Stimulated activated naive CD4-positive, alpha-beta T cell treated with Interleukin-2 at 50 U/mL for 16 hours (primary cell): ENCODE measurements around the gene CORO7.

Experiments used
- DNase-seq: peaks from one replicate; lab custom pipeline; 2025; lab: John Stamatoyannopoulos, UW

The CORO7 gene

GRCh38 chr16:4371357-4372000, 44.9 kb downstream of the CORO7 start, which contains the start of gene VASN:
Gene VASN (plus strand): TSS chr16:4371848. CDS start chr16:4380878, 9,030 bp downstream.
- peak; percentile 59 for DNase-seq

DNA sequence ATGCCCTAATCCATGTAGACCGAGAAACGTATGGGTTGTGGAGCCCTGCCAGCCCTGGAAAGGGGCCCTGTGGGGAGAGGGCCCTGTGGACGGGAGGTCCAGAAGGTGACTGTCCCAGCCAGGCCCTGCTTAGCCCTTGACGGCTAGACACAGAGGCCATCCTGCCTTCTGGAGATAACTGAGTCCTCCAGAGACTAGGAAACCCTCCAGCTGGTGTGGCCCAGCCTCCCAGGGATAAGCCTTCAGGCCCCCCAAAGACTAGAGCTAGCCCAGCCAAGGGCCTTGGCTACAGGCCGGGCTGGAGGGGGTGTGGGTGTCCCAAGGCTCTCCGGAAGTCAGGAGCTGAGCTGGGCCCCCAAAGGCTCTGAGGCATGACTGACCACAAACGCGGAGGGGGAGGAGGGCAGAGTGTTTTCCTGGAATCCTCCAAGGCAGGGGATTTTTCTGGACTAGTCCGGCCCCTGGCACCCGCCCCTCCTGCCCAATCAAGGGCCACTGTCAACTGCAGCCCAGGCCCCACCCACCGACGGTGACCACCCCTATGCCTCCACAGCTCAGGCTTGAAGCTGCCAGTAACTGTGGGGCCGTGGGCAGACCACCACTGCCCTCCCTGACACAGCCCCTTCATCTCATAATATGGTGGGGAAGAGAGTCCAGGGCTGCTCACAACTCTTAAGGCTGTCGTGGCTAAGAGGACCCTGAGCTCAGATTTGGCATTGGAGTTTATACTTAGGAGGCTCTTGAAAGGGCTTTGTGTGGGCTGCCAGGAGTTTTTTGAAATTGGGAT, 45.6 kb downstream of the CORO7 start:
- no peak for DNase-seq

DNA sequence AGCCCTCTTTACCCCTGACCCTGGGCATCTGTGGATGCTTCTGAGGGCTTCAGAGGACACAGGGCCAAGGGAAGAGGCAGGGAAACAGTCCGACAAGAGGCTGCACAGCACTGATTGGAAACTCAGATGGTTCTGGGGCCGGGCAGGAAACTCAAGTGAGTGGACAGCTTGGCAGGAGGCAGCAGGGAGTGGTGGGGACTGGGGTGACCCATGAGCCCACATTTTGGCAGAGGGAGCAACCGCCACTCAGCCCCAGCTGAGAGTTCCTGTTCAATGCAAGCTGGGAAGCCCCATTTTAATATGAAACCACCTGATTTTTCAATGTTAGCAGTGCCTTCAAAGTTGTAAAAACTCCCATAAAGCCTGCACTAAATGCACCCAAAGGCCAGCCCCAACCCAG, 46.2 kb downstream of the CORO7 start:
- DNase-seq, result no peak

DNA sequence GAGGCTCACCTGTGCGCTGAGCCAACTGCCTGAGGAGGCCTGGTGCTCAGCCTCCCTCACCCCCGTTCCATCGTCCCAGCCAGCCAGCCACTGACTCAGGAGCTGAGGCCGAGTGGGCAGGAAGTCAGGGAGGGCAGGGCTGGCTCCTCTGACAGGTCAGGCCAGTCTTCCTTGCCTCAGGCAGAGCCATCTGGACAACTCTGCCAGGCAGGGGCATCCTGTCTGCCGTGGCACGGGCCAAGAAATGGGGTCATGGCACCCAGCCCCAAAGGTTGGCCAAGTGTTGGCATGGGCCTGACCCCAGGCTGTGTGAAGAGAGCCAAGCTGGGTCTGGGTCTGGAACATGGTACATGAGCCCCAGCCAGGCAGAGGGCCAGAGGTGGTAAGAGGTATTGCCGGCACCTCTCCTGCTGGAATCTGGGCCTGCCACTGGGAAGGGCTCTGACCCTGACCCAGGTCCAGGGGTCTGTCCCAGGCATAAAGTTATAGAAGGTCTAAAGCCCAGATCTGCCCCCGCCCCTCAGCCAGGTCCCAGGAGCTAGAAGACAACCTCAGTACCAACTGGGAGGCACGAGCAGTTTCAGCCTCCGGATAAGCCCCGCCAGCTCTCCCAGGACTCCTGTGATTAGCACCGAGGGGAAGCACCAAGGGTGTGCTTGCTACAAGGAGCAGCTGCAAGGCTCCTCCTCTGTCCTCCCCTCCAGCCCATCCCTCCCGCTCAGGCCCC, 47.2 kb downstream of the CORO7 start:
- DNase-seq, result no peak

GRCh38 chr16:4367393-4367856, 49.0 kb downstream of the CORO7 start:
- DNase-seq, result no peak

DNA sequence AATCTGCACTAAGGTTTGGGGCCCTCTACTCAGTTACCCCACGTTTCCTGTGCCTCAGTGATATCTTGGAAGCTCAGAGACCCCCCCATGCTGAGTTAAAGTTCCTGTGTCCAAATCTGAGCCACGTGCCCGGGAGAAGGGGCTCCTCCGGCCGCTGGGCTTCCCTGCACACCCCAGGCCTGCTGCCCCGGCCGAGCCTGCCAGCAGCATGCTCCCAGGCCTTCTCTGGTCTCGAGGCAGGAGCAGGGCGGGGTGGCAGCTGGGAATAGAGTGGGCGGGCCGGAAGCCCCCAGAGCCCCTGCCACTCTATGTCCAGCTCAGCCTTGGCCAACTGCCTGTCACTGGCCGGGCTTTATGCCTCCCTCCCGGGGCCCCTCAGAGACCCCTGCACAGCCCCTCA, 50.4 kb downstream of the CORO7 start:
- no peak for DNase-seq

- DNase-seq, result no peak
Observed at GRCh38 chr16:4365615-4366014, 50.8 kb downstream of the CORO7 start.

DNA sequence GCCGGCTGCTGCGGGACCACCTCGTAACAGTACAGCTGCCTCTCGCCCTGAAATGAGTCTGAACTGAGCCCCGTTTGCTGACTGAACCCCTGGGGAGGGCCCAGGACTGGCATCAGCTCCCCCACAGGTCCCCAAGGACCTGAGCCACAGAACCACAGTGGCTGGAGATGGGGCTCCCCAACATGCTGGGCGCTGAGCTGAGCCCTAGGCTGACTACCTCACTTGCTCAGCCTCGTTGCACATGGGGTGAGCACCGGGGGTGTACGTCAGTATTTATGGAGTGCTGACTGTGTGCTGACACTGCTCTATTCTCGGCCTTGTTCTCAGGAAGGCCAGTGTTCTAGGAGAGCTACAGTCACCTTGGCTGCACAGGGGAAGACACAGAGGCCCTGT, 51.4 kb downstream of the CORO7 start:
- no peak for DNase-seq

GRCh38 chr16:4364196-4365013, 52.0 kb downstream of the CORO7 start:
- DNase-seq, result no peak

- no peak for DNase-seq
Observed at GRCh38 chr16:4362476-4363135, 53.8 kb downstream of the CORO7 start.

DNA sequence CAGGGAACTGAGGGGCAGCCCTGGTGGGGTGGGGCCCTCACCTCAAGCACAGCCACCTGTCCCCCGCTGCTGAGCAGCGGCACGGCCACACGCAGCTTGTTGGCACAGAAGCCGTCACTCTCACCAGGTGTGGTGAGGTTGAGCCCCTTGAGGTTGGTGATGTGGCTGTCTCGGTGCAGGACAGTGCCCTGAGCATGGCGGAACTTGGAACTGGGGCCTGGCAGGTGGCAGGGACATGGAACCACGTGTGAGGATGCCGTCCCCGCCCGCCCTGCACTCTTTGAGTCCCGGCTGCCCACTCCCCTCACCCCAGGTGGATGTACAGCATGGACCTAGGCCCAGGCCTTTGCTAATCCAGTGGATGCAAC, 54.5 kb downstream of the CORO7 start:
- no peak for DNase-seq

DNA sequence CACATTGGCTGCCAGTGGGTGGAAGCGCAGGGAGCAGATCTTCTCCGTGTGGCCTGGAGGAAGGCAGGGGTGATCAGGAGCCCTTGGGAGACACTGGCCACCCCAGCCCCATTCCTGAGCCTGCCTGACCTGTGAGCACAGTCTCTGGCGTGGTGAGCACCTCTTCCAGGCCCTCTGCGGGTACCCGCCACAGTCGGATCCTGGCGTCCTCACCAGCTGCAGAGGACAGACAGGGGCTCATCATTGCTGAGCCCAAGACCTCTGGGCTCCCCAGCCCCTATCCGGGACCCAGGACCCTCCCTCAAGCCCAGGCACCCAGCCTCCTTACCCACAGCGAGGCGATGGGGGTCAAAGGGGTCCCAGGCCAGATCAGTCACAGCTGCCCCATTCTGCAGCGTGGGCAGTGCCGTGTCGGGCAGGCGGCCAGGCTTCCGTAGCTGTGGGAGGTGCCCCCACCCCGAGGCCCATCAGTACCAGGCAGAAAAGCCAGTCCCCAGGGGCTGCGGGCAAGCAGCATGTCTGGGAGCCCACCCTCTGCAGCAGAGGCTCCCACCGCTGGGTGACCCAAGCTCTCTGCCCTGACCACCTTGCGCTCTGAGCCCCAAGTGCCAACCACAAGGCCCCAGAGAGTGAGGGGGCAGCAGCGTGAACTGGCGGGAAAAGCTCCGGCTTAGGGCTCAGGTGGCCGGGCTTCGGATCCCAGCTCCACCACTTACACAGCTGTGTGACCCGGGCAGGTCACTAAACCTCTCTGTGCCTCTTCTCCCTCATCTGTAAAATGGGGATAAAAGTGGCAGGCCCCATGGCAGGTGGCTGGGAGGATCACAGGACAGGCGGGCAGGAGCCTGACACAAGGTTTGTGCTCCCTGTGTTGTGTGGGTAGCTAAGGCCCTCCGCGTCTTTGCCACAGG, 55.1 kb downstream of the CORO7 start:
- no peak for DNase-seq

GRCh38 chr16:4360538-4361021, 55.8 kb downstream of the CORO7 start:
- no peak for DNase-seq

- no peak for DNase-seq
Observed at GRCh38 chr16:4359914-4360313, 56.5 kb downstream of the CORO7 start.

DNA sequence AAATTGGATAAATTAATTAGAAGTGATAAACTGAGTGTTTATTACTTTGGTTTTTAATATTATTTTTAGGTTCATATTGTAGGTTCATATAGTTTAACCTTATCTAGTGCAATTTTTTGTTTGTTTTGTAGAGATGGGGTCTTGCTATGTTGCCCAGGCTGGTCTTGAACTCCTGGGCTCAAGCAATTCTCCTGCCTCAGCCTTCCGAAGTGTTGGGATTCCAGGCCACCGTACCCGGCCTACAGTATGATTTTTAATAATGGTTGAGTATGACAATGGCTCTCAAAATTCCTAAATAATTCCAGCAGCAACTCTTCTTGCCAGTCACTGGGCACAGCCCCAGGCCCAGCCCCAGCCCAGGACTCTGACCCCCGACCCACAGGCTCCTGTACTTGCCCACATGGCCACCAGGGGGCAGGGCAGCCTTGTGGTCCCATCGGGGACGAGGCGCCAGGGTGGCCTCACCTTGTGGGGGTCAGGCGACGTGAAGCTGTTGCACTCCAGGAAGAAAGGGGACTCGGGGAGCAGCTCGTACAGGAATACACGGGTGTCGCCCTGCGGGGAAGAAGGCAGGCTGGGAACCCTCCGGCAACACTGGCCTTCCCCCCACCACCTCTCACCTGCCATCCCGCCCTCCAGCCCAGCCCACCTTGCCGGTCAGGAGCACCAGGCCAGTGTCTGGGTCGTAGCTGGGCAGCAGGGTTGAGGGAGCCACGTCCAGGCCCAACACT, 57.4 kb downstream of the CORO7 start:
- peak; percentile 62 for DNase-seq

GRCh38 chr16:4358236-4358635, 58.2 kb downstream of the CORO7 start:
- no peak for DNase-seq

GRCh38 chr16:4356820-4357219, 59.6 kb downstream of the CORO7 start:
- no peak for DNase-seq

DNA sequence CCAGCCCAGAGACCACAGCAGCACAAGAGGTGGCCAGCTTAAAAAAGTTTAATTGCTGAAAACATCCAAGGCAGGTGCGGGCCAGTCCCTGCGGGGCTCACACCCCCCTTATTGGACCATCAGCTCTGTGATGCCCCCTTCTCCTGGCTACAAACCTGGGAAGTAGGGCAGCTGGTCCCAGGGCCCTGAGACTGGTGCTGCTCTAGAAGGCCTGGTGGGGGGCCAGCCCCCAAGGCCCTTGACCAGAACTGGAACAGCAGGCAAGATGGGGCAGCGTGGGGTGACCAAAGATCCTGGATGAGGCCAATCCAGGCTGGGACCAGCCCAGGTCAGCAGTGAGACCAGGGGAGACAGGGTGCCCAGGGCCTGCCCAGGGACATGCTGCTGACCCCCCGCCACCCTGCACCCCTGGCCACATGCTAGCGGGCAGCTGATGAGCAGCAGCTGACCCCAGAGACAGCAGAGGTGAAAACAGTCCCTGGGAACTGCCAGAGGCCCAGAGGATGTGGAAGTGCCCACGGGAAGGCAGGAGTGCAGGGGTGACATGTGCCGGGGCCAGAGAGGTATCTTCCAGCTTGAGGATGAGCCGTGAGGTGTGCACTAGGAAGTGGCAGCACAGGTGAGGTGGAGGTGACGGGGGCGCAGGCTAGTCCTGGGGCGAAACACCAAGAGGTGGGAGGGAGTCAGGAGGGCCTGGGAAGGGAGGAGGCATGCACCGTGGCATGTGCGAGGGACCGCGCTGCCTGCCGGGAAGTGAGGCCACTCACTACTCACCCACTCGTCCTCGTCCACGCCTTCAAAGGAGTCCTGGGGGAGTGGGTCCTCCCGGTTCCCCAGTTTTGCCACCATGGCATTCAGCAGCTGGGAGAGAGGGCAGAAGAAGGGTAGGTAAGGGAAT, 61.6 kb downstream of the CORO7 start:
- DNase-seq, result no peak

DNA sequence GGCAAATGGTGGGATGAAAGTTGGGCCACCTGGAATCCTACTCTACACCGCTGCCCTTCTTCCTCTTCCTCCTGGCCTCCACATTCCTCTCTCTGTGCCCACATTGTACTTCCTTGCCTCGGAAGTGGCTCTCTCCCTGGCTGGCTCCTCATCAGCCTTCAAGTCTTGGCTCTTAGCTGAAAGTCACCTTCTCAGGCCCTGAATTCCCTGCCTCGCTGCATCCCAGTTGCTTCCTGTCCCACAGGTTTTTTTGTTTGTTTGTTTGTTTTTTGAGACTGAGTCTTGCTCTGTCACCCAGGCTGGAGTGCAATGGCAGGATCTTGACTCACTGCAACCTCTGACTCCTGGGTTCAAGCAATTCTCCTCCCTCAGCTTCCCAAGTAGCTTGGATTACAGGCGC, 62.7 kb downstream of the CORO7 start:
- no peak for DNase-seq
